ENCODE data around the gene RAB11FIP4.

The RAB11FIP4 gene

DNA sequence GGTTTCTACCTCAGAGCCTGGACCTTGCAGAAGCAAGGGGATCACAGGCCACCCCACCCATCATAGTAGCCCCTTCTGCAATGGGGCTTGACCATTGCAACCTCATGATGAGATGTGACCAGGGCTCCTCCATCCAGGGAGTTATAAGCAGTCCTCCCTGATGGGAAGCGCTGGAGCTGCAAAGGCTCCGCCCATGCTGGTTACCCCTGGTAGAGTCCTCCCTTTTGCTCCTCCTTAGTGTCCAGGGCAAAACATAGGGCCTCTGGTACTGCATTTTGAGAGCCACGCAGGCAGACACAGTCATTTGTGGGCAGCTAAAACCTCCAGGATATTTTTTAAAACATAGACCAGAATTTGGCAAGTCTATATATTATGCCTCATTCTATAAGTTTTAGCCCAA lies 161.1 kb downstream of the RAB11FIP4 start:
- no peak for DNase-seq

DNA sequence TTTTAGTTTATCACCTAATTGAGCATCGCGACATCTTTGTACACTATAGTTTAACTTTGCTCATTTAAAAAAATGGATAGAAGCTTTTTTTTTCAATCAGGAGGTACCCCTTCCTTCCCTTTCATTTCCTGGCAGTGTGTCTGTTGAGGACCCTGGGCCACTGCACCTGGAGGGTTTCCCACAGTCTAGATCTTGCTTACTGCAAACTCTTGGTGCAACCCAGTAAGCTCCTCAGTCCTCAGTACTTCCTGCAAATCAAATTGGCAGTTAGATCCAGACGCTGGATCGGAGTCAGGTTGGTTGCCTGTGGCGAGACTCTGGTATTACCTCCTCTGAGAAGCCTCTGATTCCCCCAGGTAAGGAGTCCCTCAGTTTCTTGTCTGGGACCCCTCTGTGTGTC lies 162.0 kb downstream of the RAB11FIP4 start:
- no peak for DNase-seq

DNA sequence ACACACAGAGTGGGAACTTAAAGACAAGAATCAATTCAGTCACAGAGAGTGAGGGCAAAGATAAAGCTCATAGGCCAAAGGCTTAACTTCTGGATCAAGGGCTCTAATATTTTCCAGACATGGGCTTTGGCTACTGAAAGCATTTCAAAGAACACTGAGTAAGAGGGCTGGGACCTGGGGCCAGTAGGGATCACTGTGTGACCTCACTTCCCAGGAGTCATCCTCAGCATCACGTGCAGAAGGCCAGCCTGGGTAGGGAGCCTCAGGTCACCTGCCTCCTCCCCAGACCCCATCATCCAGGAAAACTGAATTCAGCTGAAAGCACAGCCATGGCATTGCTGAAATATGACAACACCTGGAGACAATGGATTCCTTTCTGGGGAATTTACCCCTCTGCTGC lies 163.5 kb downstream of the RAB11FIP4 start:
- DNase-seq, result no peak

- DNase-seq, result no peak
Measured at GRCh38 chr17:31556969-31557645, 165.6 kb downstream of the RAB11FIP4 start.

- peak; percentile 82 for DNase-seq
Measured at GRCh38 chr17:31558748-31559583, 167.5 kb downstream of the RAB11FIP4 start.

- no peak for DNase-seq
Measured at GRCh38 chr17:31559584-31560501, 168.4 kb downstream of the RAB11FIP4 start.

- DNase-seq, result no peak
Measured at GRCh38 chr17:31560616-31561235, 169.3 kb downstream of the RAB11FIP4 start.

DNA sequence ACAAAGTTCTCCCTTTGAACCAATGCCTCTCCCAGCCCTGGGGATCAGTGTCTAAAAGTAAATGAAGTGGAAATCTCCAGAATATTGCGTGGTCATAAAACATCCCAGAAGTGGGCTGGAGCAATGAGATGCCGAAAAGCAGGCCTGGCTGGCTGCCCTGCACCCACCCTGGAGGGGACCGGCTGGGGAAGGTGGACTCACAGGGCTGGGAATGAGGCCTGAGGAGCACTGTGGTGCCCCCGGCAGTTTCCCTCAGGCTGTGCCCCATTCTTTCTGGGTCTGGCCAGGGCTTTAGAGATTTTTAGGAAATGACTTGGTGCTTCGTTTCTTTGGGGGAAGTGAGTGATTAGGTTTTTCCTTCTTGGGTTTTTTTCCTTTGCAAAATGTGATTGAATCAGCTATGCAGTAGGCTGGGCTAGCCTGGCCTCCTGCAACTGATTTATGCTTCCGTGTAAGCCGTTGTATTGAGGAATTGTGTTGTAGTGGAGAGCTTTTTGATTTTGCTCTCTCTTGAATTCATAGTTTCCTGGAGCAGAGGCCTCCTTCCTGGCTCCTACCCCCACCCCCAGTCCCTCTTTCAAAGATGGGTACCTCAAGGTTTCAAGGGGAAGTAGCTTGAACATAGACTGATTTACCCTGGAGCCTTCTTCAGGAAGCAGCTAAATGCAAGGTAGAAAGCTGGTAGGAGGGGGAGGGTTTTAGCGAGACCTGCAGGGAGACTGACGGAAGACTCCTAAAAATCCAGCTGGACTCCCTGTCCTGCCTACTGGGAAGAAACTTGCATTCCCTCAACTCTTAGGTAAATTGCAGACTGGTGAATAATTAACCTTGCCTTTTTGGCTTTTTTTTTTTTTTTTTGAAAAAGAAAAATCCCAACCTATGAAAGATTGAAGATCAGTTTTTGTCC lies 170.2 kb downstream of the RAB11FIP4 start:
- DNase-seq, result peak; percentile 66

DNA sequence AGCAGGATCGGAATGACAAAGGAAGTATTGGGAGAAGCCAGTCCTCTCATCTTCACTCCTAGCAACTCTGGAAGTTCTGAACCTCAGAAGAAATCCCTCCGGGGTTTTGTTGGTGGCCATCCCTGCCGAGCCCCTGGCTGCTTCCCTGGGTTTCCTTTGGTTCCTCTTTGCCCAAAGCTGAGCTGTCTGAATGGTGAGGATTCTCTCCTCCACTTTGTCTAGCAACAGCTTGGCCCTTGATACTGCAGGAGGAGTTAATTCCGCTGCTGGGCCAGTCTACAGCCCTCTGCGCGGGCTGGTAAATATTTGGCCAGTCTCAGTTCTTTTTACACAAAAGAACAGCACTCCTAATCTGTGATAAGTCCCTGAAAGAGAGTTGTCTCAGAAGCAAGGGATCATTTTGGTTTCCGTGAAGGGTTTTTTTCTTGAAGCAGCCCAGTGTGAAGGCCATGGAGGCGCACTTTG lies 170.9 kb downstream of the RAB11FIP4 start:
- no peak for DNase-seq

DNA sequence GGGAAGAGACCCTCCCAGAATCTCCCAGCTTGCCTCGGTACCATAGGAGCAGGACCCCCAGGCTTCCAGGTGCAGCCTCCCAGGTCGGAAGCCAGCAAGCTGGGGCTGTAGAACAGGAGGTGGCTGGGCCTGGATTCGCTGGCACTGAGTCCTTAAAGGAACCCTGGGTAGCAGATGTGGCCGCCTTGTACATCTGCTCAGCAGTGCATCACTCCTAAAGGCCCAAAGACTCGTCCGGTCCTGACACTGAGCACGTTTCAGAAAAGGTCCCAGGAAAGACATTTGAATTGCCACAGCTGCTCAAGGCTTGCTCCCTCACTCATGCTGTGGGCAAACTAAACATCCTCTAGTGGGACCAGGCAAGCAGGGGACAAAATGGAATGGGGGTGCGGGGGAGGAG lies 172.8 kb downstream of the RAB11FIP4 start:
- DNase-seq, result no peak

DNA sequence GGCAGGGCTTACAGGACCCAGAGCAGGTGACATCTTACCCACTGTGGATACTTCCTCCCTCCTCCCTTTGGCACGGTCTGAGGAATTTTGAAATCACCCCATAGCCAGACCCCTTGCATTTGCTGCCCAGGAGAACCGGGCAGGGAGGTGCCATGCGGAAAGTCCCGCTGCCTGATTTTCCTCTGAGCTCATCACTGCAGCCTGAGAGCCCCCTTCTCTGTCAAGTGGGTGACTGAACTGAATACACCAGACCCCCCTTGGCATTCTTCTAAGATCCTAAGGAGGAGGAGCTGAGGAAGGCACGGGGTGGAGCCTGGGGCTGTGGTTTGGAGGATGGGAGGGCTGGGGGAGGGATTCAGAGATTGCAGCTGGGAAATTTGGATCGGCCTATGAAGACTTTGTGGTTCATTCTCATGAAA lies 173.4 kb downstream of the RAB11FIP4 start:
- peak; percentile 56 for DNase-seq

GRCh38 chr17:31565652-31566051 lies 174.2 kb downstream of the RAB11FIP4 start:
- no peak for DNase-seq

- DNase-seq, result no peak
Measured at GRCh38 chr17:31566247-31566991, 174.9 kb downstream of the RAB11FIP4 start.

GRCh38 chr17:31566992-31567373 lies 175.5 kb downstream of the RAB11FIP4 start:
- no peak for DNase-seq

GRCh38 chr17:31568121-31568520 lies 176.6 kb downstream of the RAB11FIP4 start:
- DNase-seq, result no peak

DNA sequence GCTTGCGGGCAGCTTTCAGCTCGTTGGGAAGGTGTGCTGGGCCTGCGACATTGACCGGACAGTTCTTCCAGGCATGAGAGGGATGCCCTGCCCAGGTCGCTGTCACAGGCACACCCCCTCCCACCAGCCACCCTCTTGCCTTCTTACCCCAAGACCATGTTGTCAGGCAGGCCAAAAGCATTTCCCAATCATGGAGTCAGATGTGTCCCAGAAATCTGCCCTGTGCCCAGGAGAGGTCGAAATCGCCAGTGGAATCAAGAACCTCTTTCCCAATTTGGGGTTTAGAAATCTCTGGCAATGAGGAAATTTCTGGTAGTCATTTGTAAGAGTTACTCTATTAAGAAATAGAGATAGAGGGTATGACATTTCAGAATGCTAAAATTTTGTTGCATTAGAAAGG lies 177.1 kb downstream of the RAB11FIP4 start:
- DNase-seq, result no peak

DNA sequence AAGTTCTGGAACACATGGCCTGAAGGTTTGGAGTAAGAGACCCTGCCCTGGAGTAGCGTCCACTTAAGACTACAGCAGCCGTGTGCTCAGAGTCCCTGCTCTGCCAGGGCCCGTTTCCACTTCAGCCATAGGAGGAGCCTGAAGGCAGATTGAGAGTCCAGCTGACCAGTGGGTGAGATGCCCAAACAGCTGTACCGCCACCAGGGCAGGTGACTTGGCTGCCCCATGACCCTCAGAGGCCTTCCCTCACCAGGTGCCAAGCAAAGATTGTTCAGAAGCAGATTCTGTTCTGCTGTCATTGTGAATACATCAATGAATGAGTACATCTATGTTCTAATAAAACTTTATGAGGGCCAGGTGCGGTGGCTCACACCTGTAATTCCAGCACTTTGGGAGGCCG lies 178.8 kb downstream of the RAB11FIP4 start:
- DNase-seq, result no peak

DNA sequence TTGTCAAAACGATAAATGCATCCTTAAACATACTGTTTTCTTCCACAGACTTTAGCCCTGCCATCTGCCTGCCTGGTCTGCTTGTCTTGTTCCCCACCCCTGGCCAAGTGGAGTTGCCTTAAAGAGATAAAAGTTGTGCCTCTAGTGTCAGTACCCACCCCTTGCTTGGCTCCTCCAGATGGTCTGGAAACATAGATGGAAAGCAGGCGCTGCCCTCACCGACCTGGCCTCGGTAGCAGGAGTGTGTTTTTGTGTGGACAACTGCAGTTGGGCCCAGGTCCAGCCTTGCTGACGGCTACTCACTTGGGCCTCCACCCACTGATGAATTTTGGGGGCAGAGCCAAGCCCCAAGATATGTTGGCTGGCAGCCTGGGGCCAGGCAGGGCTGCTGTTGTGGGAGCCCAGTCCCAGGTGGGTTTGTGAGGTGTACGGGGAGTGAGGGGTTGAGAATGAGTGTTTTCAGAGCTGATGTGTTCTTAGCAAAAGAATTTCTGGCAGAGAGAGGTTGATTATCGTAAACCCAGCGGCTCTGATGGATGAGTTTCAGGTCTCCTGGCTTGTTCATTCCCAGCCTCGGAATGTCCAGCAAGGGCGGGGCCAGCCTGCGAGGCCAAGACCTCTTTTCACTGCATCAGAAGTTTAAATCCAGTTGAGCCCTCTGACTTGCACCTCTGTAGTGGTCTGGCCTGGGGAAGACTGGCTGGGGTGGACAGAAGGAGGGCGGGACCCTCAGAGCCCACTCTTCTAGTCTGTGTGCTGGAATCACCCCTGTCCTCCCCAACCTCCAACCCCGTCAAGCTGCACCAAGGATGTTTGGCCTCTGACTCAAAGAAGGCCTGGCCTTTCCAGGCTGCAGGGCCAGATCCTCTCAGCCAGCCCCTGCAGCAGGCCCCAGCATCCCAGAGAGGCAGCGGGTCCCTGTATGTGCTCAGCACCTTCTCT lies 179.7 kb downstream of the RAB11FIP4 start:
- DNase-seq, result peak; percentile 78

GRCh38 chr17:31572341-31572740 lies 180.9 kb downstream of the RAB11FIP4 start:
- DNase-seq, result no peak

GRCh38 chr17:31573047-31573446 lies 181.6 kb downstream of the RAB11FIP4 start:
- no peak for DNase-seq

All from T1000 (cell line).